Astrocyte (in vitro differentiated cells and primary cell): ENCODE data around the gene NPM1.

Experiments
- CTCF ChIP-seq: IDR thresholded peaks from 2 replicates; pipeline ENCODE4 v1.5.1; 2011; ENCODE audit warnings: low read depth, mild to moderate bottlenecking, inconsistent platforms, low read length, moderate library complexity; ENCODE audit not compliant: insufficient read depth
- EZH2 ChIP-seq: IDR thresholded peaks from 2 replicates; pipeline ENCODE4 v1.6.1; 2012; ENCODE audit warnings: mild to moderate bottlenecking, low read length, inconsistent platforms; ENCODE audit not compliant: insufficient read depth

GRCh38 chr5:171427318-171428167 lies 39.9 kb downstream of the NPM1 start:
- no peak for TF ChIP-seq EZH2
- TF ChIP-seq CTCF = no peak
